H1 (cell line): Measurements from ENCODE around the gene VEZT. TPM values are rescaled to one million over a fixed set of nuclear protein-coding genes. Genes with fewer than 3 reads are reported as not detected.

Source experiments
- CTCF ChIA-PET: fragments of 300-600 bp; sonication (Branson Sonifier 250); formaldehyde crosslinking; loops from one replicate; lab custom pipeline; 2021; ENCODE audit not compliant: partially characterized antibody; lab: Charles Lee
- POLR2A ChIA-PET: fragments of 300-600 bp; sonication (Branson Sonifier 250); formaldehyde crosslinking; loops from one replicate; lab custom pipeline; 2021; ENCODE audit warnings: inconsistent platforms; ENCODE audit not compliant: partially characterized antibody; lab: Charles Lee
- DNase-seq, 2 experiments: peaks; one replicate each; pipeline versions ENCODE4 v3.0.0 to v3.0.0-alpha.2; 2010 to 2022; ENCODE audit warnings: low spot score in 2 of 2, low read depth in 1 of 2, mixed read lengths in 1 of 2
- FAIRE-seq: peaks from 2 replicates; lab custom pipeline; 2011; peaks lifted over from hg19 to GRCh38; lab: Jason Lieb, UNC
- H2AFZ ChIP-seq: 2 replicates; pipeline ENCODE4 v1.8.1; 2012; ENCODE audit warnings: low read length, inconsistent platforms
- H2AK5ac ChIP-seq: 2 replicates; pipeline ENCODE4 v1.6.1; 2013; ENCODE audit warnings: low read depth, low read length
- H2BK120ac ChIP-seq: replicated peaks from 2 replicates; pipeline ENCODE3; 2013; ENCODE audit warnings: low read depth, low read length, inconsistent platforms
- H2BK12ac ChIP-seq: 2 replicates; pipeline ENCODE4 v1.6.1; 2013; ENCODE audit warnings: low read depth, low read length
- H2BK15ac ChIP-seq: 2 replicates; pipeline ENCODE4 v1.6.1; 2013; ENCODE audit warnings: low read length
- H2BK20ac ChIP-seq: 2 replicates; pipeline ENCODE4 v1.6.1; 2013; ENCODE audit warnings: low read length
- H2BK5ac ChIP-seq: 2 replicates; pipeline ENCODE4 v1.6.1; 2013; ENCODE audit warnings: low read depth, low read length
- H3K14ac ChIP-seq: 2 replicates; pipeline ENCODE4 v1.6.1; 2013; ENCODE audit warnings: inconsistent platforms; ENCODE audit not compliant: insufficient read length
- H3K18ac ChIP-seq: 2 replicates; pipeline ENCODE4 v1.6.1; 2013; ENCODE audit warnings: low read length; ENCODE audit errors: extremely low read depth
- H3K23ac ChIP-seq: 2 replicates; pipeline ENCODE4 v1.6.1; 2013; ENCODE audit warnings: inconsistent platforms; ENCODE audit not compliant: insufficient read length
- H3K23me2 ChIP-seq: 2 replicates; pipeline ENCODE4 v1.6.1; 2013; ENCODE audit warnings: low read depth, low read length
- H3K27ac ChIP-seq: 2 replicates; pipeline ENCODE4 v1.6.1; 2011; ENCODE audit warnings: low read depth, low read length, inconsistent platforms
- H3K27me3 ChIP-seq, 4 experiments: replicated peaks in 1 of 4; 1 replicate in 1 of 4; 2 replicates in 3 of 4; pipeline versions ENCODE4 v1.6.1 to v1.8.1; 2011 to 2013; ENCODE audit warnings: low read length in 3 of 4, mild to moderate bottlenecking in 3 of 4, inconsistent platforms in 2 of 4, mixed read lengths in 2 of 4, moderate library complexity in 1 of 4; ENCODE audit not compliant: control insufficient read depth in 3 of 4, insufficient read depth in 3 of 4; ENCODE audit errors: extremely low read depth in 1 of 4
- H3K36me3 ChIP-seq, 4 experiments: 2 replicates each; pipeline versions ENCODE4 v1.6.1 to v1.8.1; 2011 to 2013; ENCODE audit warnings: mild to moderate bottlenecking in 4 of 4, low read length in 3 of 4, moderate library complexity in 2 of 4, control low read depth in 1 of 4, inconsistent platforms in 1 of 4; ENCODE audit not compliant: insufficient read depth in 4 of 4, control insufficient read depth in 2 of 4
- H3K4ac ChIP-seq: replicated peaks from 2 replicates; pipeline ENCODE3; 2013; ENCODE audit warnings: low read length, low read depth, mixed read lengths, inconsistent platforms; ENCODE audit not compliant: insufficient read length
- H3K4me1 ChIP-seq, 4 experiments: replicated peaks in 1 of 4; 1 replicate in 1 of 4; 2 replicates in 3 of 4; pipeline versions ENCODE4 v1.6.1 to v1.8.1; 2011 to 2013; ENCODE audit warnings: low read length in 3 of 4, inconsistent platforms in 2 of 4, mixed read lengths in 1 of 4; ENCODE audit not compliant: insufficient read depth in 4 of 4, control insufficient read depth in 3 of 4
- H3K4me2 ChIP-seq, 2 experiments: 2 replicates each; pipeline versions ENCODE4 v1.6.1 to v1.8.1; 2011 to 2013; ENCODE audit warnings: low read depth in 2 of 2, low read length in 2 of 2, control low read depth in 1 of 2, inconsistent platforms in 1 of 2, mild to moderate bottlenecking in 1 of 2; ENCODE audit not compliant: insufficient read depth in 1 of 2
- H3K4me3 ChIP-seq, 4 experiments: fragments of 200-600, 300-600 bp in 1 of 4; sonication (generic), shearing (Covaris generic), sonication (Bioruptor Twin) in 1 of 4; 2 replicates each; pipeline versions ENCODE4 v1.5.1 to v1.8.1; 2011 to 2016; ENCODE audit warnings: low read length in 4 of 4, low read depth in 3 of 4, control low read depth in 2 of 4, inconsistent platforms in 2 of 4, mild to moderate bottlenecking in 2 of 4, mixed read lengths in 1 of 4, moderate library complexity in 1 of 4; ENCODE audit not compliant: insufficient read depth in 2 of 4; ENCODE audit errors: extremely low read depth in 1 of 4
- H3K56ac ChIP-seq: replicated peaks from 2 replicates; pipeline ENCODE3; 2013; ENCODE audit warnings: low read depth, mild to moderate bottlenecking, mixed read lengths, low read length, inconsistent platforms; ENCODE audit not compliant: insufficient read length
- H3K79me1 ChIP-seq: 2 replicates; pipeline ENCODE4 v1.6.1; 2013; ENCODE audit warnings: low read depth, low read length, control low read depth
- H3K79me2 ChIP-seq, 2 experiments: 2 replicates each; pipeline versions ENCODE4 v1.6.1 to v1.8.1; 2012 to 2013; ENCODE audit warnings: low read length in 2 of 2, mild to moderate bottlenecking in 2 of 2, inconsistent platforms in 1 of 2; ENCODE audit not compliant: insufficient read depth in 2 of 2, control insufficient read depth in 1 of 2
- H3K9ac ChIP-seq, 4 experiments: replicated peaks in 1 of 4; 1 replicate in 1 of 4; 2 replicates in 3 of 4; pipeline versions ENCODE4 v1.6.1 to v1.8.1; 2011 to 2013; ENCODE audit warnings: low read depth in 3 of 4, low read length in 3 of 4, control low read depth in 2 of 4, mild to moderate bottlenecking in 2 of 4, moderate library complexity in 2 of 4, inconsistent platforms in 1 of 4; ENCODE audit errors: extremely low read depth in 1 of 4
- H3K9me3 ChIP-seq, 2 experiments: 2 replicates each; pipeline versions ENCODE4 v1.6.1 to v1.8.1; 2012 to 2013; ENCODE audit warnings: mild to moderate bottlenecking in 2 of 2, moderate library complexity in 2 of 2, control low read depth in 1 of 2, inconsistent platforms in 1 of 2, low read depth in 1 of 2, low read length in 1 of 2, mixed read lengths in 1 of 2; ENCODE audit not compliant: insufficient read depth in 2 of 2
- H4K20me1 ChIP-seq, 2 experiments: replicated peaks in 1 of 2; 2 replicates each; pipeline versions ENCODE3 to v1.8.1; 2011 to 2013; ENCODE audit warnings: inconsistent platforms in 2 of 2, low read length in 2 of 2, mild to moderate bottlenecking in 1 of 2; ENCODE audit not compliant: insufficient read depth in 2 of 2, control insufficient read depth in 1 of 2
- H4K5ac ChIP-seq: 2 replicates; pipeline ENCODE4 v1.6.1; 2013; ENCODE audit warnings: low read length, low read depth, mixed read lengths, inconsistent platforms; ENCODE audit not compliant: insufficient read length
- H4K8ac ChIP-seq: 2 replicates; pipeline ENCODE4 v1.8.0; 2013; ENCODE audit warnings: mild to moderate bottlenecking, moderate library complexity, low read length, inconsistent platforms; ENCODE audit not compliant: insufficient read depth; ENCODE audit errors: extremely low read depth
- H4K91ac ChIP-seq: replicated peaks from 2 replicates; pipeline ENCODE3; 2013; ENCODE audit warnings: low read length, mixed read lengths, inconsistent platforms; ENCODE audit not compliant: insufficient read length
- MAFK ChIP-seq: IDR thresholded peaks from 2 replicates; pipeline ENCODE4 v1.6.1; 2012; ENCODE audit warnings: low read depth, mild to moderate bottlenecking, improper control_type of control experiment, low read length
- POU5F1 ChIP-seq: IDR thresholded peaks from 2 replicates; pipeline ENCODE4 v1.6.1; 2011; ENCODE audit warnings: low read depth, mild to moderate bottlenecking, low read length, moderate library complexity
- WGBS, 2 experiments: shearing (Covaris generic) in 1 of 2; methylation state at CpG; one replicate each; pipeline versions ENCODE4 v1.1.6 to v1.1.7; 2013 to 2015; ENCODE audit warnings: low lambda C conversion rate in 2 of 2, mixed read lengths in 2 of 2, inconsistent platforms in 1 of 2, low coverage in 1 of 2, missing lambda C conversion rate in 1 of 2; ENCODE audit not compliant: insufficient replicate concordance in 2 of 2, insufficient coverage in 1 of 2, insufficient read length in 1 of 2; ENCODE audit errors: extremely low coverage in 1 of 2, missing lambda C conversion rate in 1 of 2; 5-methylcytosine and 5-hydroxymethylcytosine counted together
- polyA plus RNA-seq, 7 experiments: library from polyadenylated mRNA; depleted of rRNA in 3 of 7; stranded (reverse) in 5 of 7; unstranded in 2 of 7; fragments of >200 nt in 5 of 7; fragments of 200-250 nt in 2 of 7; gene quantifications; 1 replicate in 5 of 7; 2 replicates in 1 of 7; 4 replicates in 1 of 7; pipeline versions ENCODE4 v1.2.1 to v1.2.3, GENCODE V29; 2011 to 2013; ENCODE audit warnings: missing spikeins in 2 of 7, mixed read lengths in 2 of 7
- total RNA-seq: library from RNA; stranded (reverse); fragmentation: NEBNext Ultra II Directional; extraction: Animal tissue kit (Norgen Biotek cat#: 25700); gene quantifications from 2 replicates; pipeline ENCODE4 v1.2.1, GENCODE V29; 2021

The VEZT gene
- total and polyA plus RNA-seq, 2 of the 8 experiments (the other 6 are each of a cell fraction or from before 2014, with no cell fraction given), result 44.0 to 56.1 TPM

DNA sequence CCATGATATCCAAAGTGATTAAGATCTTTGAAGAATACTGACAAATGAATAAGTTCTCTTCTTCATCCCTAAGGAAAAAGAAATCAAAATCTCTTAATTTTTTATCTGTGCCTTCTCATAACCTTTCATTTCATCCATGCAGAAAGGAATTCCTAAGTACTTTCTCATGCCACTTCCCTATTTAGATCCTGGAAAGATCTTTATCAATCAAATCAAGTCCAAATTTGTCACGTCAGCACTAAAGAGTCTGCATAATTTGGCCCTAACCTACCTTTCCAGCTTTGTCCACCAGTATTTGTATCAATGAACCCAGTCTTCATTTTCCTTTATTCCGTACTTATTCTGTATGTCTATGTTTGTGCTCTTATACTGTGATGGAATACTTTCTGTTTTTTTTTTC lies 41.2 kb downstream of the VEZT start:
- H3K14ac ChIP-seq, result no peak overlapping the region
- no peak overlapping the region for H2AFZ ChIP-seq
- 96% methylated on average over 2 of the region's 2 CpGs; no CpG with 5 or more reads in 1 of the 2 experiments for WGBS, 2 experiments
- no peak overlapping the region for H3K4me3 ChIP-seq
- 0 out of 4 replicates have a peak, but pooled peaks cover 0 to 4% of the 10 kb centered on the region in 2 experiments for H3K79me2 ChIP-seq
- H3K79me1 ChIP-seq, result no peaks in the 10 kb centered on the region
- CTCF ChIA-PET, result interaction anchor here (0.8 to 1.1 kb wide), 2 partner anchors 33 to 93 kb away, joined by 3 to 4 read pairs; no protein-coding TSS in a partner anchor
- no peaks in the 10 kb centered on the region for H4K20me1 ChIP-seq
- H3K18ac ChIP-seq, result no peak overlapping the region
- no peak overlapping the region for H4K8ac ChIP-seq
- H3K36me3 ChIP-seq, result peaks cover 0 to 28% (median 8%) of the 10 kb centered on the region in 4 experiments; a peak in 6 of 8 replicates
- POLR2A ChIA-PET, result no interaction called here
- H2BK120ac ChIP-seq, result no peak overlapping the region
- no peaks in the 10 kb centered on the region for H3K27me3 ChIP-seq
- TF ChIP-seq POU5F1 (no peak), MAFK (peak; percentile 92)
- H3K23ac ChIP-seq, result no peak overlapping the region
- no peak overlapping the region for H2BK15ac ChIP-seq
- no peak overlapping the region for H3K9ac ChIP-seq
- H3K23me2 ChIP-seq, result no peaks in the 10 kb centered on the region
- no peak overlapping the region for H2BK12ac ChIP-seq
- H3K27ac ChIP-seq, result no peak overlapping the region
- H4K5ac ChIP-seq, result no peak overlapping the region
- H3K4me1 ChIP-seq, result peaks cover 0 to 8% (median 3%) of the 10 kb centered on the region in 4 experiments; a peak in 3 of 7 replicates
- H3K9me3 ChIP-seq, result no peaks in the 10 kb centered on the region
- no peak overlapping the region for H2BK20ac ChIP-seq
- H3K56ac ChIP-seq, result no peak overlapping the region
- no peak for DNase-seq
- H3K4ac ChIP-seq, result no peak overlapping the region
- H2BK5ac ChIP-seq, result no peak overlapping the region
- H3K4me2 ChIP-seq, result no peak overlapping the region
- H4K91ac ChIP-seq, result no peak overlapping the region
- H2AK5ac ChIP-seq, result no peak overlapping the region
- FAIRE-seq, result no peak
